HG02970 (cell line): Measurements from ENCODE around the gene ZNF43.
"Not testable (repeated sequence)": the region's sequence is repeated elsewhere in the genome, so short reads cannot be mapped to it uniquely, and the experiment has no call there.

Source experiments
- ATAC-seq: cut with Tn5 transposase; IDR thresholded peaks from one replicate; pipeline ENCODE4 v1.9.1; 2021; ENCODE audit warnings: mild to moderate bottlenecking, moderate library complexity, moderate number of reproducible peaks; ENCODE audit not compliant: unreplicated experiment, low FRiP score

ZNF43 gene

DNA sequence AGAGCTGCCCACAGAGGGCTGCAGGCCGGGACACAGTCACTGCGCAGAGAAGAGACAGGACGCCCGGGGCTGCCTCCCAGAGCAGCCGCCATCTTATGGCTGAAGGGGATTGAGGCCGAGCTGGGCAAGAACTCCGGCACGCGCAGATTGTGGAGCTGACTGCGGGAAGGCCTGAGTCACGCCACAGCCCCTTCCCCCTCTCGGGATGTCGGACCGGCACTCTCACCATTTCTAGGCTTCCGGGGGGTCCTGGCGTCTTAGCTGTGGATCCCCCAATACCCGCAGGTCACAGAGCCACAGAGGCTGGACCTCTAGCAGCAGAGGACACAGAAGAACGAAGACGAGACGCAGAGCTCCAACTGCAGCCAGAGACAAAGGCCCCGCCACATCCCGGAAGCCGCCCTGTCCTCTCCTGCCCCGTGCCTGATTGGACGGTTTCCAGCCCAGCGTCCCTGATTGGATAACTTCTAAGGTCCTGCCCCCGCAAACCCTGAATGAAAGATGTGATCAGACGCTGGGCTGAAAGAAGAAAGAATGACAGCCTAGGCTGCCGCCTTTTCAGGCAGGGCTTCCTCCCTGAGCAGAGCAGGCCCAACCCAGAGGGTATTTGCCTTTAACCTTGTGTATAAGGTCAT lies at the start of gene ZNF43:
Gene ZNF43, minus strand, starts transcription at position 373 of the 635 bp plus-strand sequence. Its CDS starts 144 bp downstream, at position 229.
- ATAC-seq: peak; percentile 96

- not testable (repeated sequence) for ATAC-seq
These were observed 49.5 kb upstream of the ZNF43 start for GRCh38 chr19:21885516-21885915.

GRCh38 chr19:21884786-21885185 lies 48.8 kb upstream of the ZNF43 start:
- ATAC-seq: not testable (repeated sequence)

DNA sequence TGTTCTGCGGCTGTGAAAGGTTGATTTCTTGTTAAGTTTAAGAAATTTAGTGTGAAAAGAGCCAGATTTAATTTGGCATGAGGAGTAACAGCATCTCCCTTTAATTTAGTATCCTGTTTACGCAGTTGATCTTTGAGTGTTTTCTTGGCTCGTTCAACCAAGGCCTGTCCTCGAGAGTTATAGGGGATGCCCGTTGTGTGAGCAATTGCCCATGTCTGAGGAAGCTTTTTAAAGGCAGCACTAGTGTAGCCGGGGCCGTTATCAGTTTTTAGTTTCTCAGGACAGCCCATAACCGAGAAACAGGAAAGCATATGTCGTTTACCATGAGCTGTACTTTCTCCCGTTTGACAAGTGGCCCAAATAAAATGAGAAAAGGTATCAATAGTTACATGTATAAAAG lies 47.5 kb upstream of the ZNF43 start:
- no peak for ATAC-seq

DNA sequence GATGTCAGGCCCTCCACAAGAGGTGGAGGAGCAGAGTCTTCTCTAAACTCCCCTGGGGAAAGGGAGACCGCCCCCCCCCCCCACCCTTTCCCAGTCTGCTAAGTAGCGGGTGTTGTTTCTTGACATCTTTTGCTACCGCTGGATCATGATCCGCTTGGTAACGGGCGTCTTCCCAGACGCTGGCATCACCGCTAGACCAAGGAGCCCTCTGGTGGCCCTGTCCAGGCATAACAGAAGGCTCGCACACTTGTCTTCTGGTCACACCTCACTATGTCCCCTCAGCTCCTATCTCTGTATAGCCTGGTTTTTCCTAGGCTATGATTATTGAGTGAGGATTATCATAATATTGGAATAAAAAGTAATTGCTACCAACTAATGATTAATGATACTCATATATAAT lies 44.8 kb upstream of the ZNF43 start:
- ATAC-seq: not testable (repeated sequence)

DNA sequence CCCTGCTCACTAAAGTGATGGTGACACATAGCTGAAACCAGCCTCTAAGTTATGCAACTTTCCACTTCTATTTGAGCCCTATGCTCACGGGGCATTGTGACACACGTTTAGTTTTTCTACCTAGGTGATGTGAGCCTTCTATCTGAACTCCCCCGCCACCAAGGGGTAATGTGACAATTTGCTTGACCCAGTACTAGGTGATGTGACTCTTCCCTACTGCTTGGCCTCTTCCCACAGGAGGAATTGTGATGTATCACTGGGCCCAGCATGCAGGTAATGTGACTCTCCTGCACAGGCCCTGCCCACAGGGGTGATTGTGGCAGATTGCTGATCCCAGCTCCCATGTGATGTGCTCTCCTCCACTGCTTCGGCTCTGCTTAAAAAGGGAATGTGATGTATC lies 42.7 kb upstream of the ZNF43 start:
- no peak for ATAC-seq

DNA sequence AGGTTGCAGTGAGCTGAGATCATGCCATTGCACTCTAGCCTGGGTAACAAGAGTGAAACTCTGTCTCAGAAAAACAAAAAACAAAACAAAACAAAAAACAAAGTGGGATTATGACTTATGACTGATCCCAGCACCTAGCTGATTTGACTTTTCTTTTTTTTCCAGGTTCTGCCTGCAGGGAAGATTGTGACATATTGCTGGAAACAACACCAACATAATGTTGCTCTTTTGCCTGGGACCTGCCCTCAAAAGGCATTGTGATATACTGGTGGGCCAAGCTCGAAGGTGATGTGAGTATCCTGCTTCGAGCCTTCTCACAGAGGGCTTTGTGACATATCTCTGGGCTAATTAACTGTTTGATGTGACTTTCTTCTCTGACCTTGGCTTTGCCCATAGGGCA lies 42.0 kb upstream of the ZNF43 start:
- no peak for ATAC-seq

DNA sequence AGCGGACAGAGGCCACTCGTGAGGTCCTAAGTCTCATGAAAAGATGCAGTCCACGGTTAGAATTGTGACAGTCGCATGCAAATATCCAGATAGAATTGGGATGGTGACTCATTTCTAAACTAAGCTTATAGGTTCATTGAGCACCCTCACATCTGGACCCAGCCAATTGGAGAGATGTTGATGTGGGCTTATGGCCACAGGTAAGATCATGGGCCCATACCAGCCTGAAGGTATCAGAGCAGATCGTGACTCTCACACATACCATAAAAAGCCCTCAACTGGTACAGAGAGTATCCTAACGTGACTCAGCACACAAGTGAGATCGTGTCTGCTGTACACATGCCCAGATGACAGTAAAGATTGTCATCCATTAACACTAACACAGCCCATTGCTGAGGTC lies 40.6 kb upstream of the ZNF43 start:
- not testable (repeated sequence) for ATAC-seq

DNA sequence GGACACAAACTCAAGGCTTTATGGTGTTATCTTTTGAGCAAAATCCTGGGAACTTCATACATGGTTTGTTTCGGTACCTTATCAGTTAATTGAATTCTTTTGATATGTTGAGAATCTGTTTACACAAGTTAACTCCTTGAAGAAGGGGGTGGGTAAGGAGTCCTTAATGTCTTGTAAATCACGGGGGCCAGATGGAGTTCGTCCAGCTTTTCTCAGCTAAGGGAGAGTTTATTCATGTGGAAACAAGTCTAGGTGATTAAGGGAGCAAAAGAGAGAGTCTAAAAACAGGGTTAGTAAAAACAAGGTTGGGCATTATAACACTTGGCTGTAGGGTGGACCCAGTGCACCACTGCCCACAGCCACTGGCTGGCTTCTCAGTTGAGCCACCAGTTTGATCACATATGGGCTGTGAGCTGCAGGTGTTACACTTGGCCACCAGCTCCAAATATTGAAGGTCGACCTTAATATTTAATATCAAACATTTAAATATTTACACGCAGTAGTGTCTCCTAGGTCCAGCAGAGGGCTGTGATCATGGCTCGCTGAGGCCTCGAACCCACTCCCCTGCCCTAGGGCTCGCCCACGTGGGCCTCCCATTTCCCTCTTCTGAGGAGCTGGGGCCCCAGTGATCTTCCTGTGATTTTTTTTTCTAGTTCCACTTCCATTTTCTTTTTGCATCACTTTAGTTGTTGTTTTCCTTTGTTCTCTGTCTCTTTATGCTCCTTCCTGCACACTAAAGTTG lies 21.0 kb upstream of the ZNF43 start:
- ATAC-seq: no peak

- peak; percentile 92 for ATAC-seq
These were observed 15.8 kb upstream of the ZNF43 start for GRCh38 chr19:21851596-21852345.

DNA sequence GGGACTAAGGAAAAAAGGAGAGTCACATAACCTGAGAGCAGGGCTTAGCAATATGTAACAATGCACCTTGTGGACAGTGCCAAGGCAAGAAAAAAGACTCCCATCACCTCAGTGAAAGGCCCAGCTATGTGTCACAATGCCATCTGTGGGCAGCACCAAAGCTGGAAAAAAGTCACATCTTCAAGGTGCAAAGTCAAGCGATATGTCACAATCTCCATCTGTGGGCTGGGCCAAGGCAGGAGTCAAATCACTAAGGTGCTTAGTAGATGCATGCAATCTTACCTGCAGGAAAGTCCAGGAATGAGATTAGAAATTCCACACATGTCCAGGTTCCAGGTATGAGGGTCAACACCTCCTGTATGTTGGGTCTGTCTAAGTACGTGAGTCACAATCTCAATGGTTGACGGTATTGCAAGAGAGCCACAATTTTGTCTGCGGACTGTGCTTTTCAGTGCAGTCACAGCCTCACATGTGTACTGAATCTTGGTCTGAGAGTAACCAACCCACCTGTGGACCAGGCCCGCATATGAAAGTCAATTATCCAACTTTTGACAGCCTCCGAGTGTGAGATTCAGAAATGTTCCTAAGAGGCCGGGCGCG lies 14.8 kb upstream of the ZNF43 start:
- ATAC-seq: no peak

DNA sequence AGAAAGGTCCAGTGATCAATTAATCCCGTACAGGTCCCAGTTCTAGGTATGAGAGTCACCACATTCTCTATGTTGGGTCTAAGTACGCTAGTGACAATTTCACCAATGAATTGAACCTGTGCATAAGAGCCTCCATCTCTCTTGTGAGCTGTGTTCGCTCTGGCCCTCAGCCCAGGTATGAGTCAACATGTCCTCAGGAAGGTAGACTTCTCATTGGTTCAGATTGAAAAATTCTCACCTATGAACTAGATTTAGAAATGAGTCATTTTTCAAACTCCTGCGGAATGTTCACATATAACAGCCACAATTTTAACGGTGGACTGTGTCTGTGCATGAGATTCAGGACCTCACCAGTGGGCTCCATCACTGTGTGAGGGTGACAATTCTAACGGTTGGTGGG lies 12.7 kb upstream of the ZNF43 start:
- no peak for ATAC-seq

GRCh38 chr19:21843081-21843480 lies 7.1 kb upstream of the ZNF43 start:
- ATAC-seq: no peak

DNA sequence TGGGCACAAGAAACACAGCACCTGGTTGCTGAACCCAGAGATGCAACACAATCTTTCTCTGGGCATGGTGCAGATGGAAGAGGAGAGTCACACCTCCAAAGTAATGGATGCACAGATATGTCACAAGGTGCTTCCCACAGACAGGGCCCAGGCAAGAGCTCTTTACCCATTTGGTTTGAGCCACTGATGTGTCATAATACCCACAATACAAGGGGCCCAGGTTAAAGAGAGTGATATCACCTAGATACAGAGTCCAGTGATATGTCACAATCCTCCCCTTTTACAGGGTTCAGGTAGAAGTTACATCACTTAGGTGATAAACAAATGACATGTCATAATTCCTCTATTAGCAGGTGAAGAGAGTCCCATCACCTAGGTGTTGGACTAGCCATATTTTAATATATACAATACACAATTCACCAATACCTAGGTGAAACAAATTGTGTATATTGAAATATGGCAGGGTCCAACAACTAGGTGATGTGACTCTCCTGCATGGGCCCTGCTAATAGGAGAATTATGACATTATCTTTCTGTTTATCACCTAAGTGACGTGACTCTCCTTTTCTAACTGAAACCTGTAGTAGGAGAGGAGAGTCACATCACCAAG lies 5.6 kb upstream of the ZNF43 start:
- ATAC-seq: no peak

GRCh38 chr19:21841081-21841480 lies 5.1 kb upstream of the ZNF43 start:
- no peak for ATAC-seq

DNA sequence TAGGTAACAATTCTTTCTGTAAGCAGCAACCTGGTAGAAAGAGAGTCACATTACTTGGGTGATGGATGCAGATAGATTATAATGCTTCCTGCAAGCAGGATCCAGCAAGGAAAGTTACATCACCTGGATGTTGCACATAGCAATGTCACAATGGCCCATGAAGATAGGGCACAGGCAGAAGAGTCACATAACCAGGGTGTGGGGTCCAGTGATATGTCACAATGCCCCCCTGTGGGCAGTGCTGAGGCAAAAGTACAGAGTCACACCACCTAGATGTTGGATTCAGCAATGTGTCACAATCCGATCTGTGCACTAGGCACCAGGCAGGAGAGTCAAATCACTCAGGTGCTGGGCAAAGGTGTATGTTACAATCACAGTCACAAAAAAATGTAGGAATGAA lies 4.0 kb upstream of the ZNF43 start:
- ATAC-seq: no peak

GRCh38 chr19:21838646-21839045 lies 2.7 kb upstream of the ZNF43 start:
- ATAC-seq: no peak

- ATAC-seq: no peak
These were observed 563 bp downstream of the ZNF43 start for GRCh38 chr19:21835429-21835809.

GRCh38 chr19:21833733-21834132 lies 2.2 kb downstream of the ZNF43 start:
- ATAC-seq: no peak

GRCh38 chr19:21824679-21825078 lies 11.3 kb downstream of the ZNF43 start:
- ATAC-seq: no peak

DNA sequence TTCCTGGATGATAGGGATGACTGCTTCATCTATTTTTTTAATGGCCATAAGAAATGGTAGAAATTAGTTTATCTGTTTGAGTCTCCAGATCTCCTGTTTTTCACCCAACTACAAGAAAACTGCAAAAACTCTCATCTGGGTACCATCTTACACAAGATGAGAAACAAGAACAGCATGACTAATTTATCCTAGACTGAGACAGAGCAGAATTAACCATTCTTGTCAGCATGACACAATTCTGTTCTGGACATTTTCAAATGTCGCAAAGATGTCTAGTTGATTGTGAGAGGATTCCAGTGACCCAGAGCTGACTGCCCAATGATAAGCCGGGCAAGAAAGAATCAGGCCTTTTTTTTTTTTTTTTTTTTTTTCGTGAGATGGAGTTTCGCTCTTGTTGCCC lies 12.8 kb downstream of the ZNF43 start:
- no peak for ATAC-seq
